GM18502 (cell line): ENCODE results near the gene GNAZ.
"Not testable (repeated sequence)": the region's sequence is repeated elsewhere in the genome, so short reads cannot be mapped to it uniquely, and the experiment has no call there.

ENCODE experiments used
- ATAC-seq: cut with Tn5 transposase; IDR thresholded peaks from one replicate; pipeline ENCODE4 v1.9.1; 2021; ENCODE audit warnings: mild to moderate bottlenecking; ENCODE audit not compliant: unreplicated experiment, poor library complexity

GNAZ gene

DNA sequence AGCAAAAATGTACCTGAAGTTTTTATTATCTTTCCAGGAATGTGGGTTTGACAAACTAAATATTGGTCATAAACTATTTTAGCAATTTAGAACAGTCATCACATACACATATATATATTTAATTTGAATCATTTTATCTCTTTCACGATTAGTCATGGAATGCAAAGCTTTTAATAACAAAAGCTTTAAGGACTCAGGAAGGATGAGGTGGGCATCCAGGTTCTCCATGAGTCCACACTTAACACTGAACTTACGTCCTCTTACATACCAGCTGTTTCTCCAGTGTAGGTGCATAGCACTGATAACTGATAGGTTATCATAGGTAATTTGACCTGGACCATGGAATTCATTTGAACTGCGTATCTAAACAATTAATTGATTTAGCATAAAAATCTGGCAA, 28.1 kb upstream of the GNAZ start:
- ATAC-seq = no peak

- no peak for ATAC-seq
These were observed 25.7 kb upstream of the GNAZ start for GRCh38 chr22:23044570-23044969.

- no peak for ATAC-seq
These were observed 24.9 kb upstream of the GNAZ start for GRCh38 chr22:23045461-23045860.

DNA sequence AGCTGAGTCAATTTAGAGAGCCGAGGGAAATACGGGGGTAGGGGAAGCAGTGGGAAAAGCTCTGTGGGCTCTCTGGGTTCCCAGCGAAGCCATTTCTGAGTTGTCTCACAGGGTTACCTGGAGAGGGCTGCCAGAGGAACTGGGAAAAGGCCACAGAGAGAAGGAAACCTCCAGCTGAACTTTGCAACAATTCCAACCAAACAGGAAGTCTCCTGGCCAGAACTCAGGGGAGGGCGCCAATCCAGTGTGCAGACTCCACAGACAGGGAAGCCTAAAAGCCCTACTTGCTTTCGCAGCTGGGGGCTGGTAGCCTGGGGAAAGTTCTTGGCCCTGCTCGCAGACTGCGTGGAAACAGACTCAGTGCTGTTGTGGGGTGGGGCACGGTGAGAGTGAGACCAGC, 23.1 kb upstream of the GNAZ start:
- no peak for ATAC-seq

DNA sequence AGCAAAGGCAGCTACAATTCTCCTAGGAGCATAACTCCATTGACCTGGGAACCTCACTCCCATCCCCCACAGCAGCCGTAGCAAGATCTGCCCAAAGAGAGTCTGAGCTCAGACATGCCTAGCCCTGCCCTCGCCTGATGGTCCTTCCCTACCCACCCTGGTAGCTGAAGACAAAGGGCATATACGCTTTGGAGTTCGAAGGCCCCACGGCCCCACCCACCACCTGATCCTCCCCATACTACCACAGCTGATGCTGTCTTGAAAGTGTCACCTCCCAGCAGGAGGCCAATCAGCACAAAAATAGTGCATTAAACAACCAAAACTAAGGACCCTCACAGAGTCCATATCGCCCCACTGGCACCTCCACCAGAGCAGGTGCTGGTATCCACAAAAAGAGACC, 22.6 kb upstream of the GNAZ start:
- no peak for ATAC-seq

DNA sequence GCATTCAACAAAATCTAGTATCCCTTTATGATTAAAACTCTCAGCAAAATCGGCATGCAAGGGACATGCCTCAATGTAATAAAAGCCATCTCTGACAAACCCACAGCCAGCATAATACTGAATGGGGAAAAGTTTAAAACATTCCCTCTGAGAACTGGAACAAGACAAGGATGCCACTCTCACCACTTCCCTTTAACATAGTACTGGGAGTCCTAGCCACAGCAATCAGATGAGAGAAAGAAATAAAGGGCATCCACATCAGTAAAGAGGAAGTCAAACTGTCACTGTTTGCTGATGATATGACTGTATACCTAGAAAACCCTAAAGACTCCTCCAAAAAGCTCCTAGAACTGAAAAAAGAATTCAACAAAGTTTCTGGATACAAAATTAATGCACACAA, 19.8 kb upstream of the GNAZ start:
- not testable (repeated sequence) for ATAC-seq

GRCh38 chr22:23053051-23053707, 17.1 kb upstream of the GNAZ start:
- no peak for ATAC-seq

DNA sequence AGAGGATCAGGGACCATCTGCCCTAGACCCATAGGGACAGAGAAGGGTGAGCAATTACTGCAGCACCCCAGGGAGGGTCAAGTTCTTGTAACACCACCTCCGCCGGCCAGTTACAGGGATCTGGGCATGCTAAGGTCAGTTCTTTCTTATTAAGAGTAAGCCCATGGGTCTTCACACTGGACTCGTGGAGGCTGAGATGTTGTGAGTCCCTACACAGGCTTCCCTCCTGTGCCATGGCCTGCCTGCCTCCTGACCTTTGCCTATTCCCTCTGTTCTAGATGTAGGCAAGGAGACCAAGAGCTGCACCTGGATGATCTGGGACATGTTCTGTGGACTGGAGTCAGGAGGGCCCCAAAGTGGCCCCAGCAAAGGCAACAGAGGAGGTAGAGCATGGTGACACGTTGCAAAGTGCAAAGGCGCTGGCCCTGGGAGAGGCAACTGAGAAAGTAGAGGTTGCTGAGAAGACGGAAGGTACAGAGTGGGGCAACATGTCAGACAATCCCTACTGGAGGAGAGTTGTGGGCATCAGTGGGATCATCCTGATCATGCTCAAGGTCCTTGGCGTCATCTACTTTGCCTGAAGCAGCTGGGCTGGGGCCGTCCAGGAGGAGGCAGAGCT, 16.3 kb upstream of the GNAZ start:
- no peak for ATAC-seq

DNA sequence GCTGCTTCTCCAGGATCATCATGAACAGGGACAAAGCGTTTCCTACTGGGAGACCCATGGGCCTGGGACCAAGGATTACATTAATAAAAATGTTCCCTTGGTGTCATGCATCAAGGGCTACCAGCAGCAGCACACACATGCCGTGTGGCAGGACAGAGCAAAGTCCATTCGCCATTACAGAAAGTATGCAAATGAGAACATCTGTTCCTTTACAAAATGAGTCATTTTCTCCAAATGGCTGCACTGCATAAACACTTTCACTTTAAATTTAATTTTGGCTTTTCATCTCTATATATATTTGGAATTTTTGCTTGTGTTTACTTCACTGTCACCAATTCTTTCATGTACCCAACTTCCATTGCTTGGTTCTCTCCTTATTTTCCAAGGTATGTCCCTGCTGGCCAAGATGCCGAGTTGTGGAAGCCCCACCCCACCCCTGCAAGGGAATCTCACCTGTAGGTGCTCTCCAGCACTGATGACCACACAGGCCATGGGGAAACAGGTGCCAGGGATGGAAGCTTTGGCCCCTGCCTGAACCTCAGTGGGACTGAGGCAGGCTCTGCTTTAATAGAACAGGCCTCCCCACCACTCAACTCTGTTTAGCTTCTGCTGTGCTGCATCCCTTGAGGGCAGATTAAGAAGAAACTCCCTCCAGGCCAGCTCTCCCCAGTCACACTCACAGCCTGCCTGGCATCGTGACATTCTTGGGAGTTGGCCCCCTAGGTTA, 15.6 kb upstream of the GNAZ start:
- no peak for ATAC-seq

DNA sequence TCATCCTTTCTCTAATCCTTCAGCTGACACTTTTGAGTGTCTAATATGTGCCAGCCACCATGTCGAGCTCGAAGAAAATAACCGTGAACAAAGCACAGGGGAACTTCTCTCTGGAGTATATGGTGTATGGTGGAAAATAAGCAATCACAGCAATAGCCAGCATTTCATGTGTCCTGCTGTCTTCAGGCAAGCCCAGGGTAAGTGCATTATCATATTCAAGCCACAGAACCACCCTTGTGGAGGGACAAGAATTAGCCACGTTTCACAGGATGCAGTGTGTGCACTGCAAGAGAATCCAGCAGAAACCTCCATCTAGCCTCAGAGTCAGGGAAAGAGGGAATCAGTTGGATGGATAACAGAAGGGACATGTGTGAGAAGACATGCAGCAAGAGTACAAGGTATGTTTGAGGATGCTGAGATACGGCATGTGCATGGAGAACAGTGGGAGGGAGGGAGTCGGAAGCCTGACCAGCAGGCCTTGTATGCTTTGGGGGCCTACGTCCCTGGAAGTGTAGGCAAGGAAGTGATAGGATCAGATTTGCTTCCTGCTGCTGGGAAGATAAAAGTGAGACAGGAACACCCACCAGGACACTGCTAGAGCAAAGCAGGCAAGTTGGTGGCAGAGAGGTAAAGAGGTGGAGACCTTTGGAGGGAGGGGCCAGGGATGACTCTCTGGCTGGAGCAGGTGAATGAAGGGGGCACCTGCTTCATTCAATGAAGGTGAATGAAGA, 14.7 kb upstream of the GNAZ start:
- no peak for ATAC-seq

DNA sequence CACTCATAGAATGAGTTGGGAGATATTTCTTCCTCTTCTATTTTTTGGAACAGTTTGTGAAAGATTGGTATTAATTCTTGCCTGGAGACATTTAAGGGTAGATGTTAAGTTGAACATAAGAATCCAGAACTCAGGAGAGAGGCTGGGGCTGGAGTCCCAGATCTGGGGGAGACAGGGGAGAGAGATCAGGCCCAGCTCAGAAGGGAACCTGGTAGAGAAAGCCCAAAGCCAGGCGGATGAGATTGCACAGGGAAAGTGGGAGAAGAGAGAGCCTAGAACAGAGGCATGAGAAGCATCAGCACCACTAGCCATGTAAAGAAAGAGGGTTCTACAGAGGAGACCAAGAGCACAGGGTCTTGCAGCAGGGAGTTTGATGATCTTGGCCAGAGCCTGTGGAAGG, 13.0 kb upstream of the GNAZ start:
- ATAC-seq = no peak

DNA sequence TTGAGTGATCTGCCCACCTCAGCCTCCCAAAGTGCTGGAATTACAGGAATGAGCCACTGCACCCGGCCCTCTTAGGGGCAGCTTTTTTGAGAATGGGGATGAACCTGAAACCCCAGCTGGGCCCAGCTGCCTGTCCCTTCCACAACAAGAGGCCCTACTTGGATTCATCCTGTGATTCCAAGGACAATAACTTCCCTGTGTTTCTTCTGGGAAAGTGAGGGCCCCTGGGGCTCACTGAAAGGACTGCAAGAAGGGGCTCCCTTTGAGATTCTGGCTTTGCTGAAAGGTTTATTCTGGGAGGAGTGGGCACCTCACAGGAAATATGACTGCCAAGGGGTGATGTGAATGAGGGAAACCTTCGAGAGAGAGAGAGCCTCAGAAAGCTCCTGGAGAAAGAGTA, 12.3 kb upstream of the GNAZ start:
- ATAC-seq = no peak

- ATAC-seq = no peak
These were observed 11.6 kb upstream of the GNAZ start for GRCh38 chr22:23058481-23059283.

DNA sequence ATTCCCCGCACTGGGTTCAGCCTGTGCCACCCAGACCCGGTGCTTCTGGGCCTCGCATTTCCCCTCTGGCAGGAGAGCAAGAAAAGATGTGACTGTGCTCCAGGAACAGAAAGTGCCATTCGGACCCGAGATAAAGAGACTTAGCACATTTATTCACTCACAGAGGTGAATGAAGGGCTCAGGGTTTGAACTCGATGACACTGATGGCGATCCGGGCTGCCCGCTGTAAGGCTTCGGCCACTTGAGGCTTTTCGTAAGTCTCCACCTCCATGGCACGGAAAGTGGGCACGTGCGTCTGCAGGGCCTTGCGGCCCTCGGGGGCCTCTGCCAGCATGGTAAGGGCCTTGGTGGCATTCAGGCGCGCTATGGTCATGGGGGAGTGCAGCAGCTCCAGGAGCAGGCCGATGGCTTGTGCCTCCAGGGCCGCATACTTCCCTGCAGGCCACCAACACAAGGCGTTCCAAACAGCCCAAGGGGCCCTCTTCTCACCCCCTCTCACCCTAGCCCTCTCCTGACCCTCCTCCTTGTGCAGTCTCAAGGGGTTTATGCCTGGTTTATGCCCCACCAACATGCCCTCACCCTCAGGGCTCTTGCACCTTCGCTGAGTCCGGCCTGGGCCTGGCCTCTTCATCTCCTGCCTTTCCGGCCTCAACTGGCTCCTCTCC, 10.9 kb upstream of the GNAZ start:
- ATAC-seq = no peak

GRCh38 chr22:23060612-23061400, 9.5 kb upstream of the GNAZ start:
- ATAC-seq = no peak

GRCh38 chr22:23061471-23062280, 8.6 kb upstream of the GNAZ start:
- no peak for ATAC-seq

DNA sequence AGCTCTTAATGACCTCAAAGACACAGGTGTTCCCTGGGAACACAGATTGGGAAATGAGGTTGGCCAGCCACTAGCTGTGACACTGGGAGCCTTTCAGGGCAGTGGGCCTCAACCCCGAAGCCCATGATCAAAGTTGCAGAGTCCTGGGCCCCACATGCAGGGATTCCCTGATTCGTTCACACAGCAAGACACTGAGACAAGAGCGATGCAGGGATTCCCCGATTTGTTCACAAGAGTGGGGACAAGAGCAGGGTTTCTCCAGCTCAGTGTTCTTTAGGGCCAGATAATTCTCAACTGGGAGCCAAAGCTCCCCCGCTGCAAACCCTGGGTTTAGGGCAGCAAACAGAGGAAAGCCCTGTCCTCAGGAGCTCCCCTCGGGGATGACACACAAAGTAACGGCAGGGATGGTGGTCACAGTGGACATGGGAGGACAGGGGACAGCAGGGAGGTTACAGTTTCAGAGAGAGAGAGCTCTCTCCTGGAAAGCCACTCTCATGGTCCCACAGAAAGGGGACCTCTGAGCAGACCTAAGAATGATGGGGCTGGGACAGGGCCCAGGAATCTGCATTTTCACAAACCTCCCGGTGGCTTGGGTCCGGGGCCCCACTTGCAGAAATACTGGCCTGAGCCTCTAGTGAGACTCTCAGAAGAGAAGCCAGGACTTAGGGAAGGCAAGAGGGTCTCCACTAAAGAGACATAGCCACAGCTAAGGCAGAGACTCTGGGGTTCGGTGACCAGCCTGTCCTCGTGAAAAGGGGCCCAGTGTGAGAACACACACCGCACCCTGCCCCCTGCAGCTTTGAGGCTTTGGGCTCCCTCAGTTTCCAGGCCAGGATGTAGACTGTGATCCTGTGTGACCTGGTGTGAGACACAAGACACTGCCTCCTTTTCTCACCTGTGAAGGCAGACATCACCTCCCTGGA, 7.4 kb upstream of the GNAZ start:
- ATAC-seq = no peak
